ENCODE results near the gene PIP5K1C.
"Not testable (repeated sequence)": the region's sequence is repeated elsewhere in the genome, so short reads cannot be mapped to it uniquely, and the experiment has no call there.

- not testable (repeated sequence) for TF ChIP-seq CTCF (IDR thresholded peaks at IDR 0.05); POLR2A (IDR thresholded peaks at IDR 0.05; ENCODE audit: low read depth); POLR2AphosphoS5 (IDR thresholded peaks at IDR 0.05)
Observed at GRCh38 chr19:3584036-3584802, 116.0 kb downstream of the PIP5K1C start.
